WTC11 (cell line): ENCODE results near the gene GDPD3. TPM values are rescaled to one million over a fixed set of nuclear protein-coding genes. Genes with fewer than 3 reads are reported as not detected.
A peak's percentile ranks its signal among the peaks of the same experiment; 100 is the strongest.

Source experiments
- ATAC-seq: fragments of 200-7000 bp; cut with Tn5 transposase; 2 replicates; pipeline ENCODE4 v1.10.0; 2021; ENCODE audit warnings: mild to moderate bottlenecking, moderate library complexity
- CTCF ChIA-PET: fragments of 300-600 bp; sonication (Branson Sonifier 250); formaldehyde crosslinking; loops from one replicate; lab custom pipeline; 2021; ENCODE audit warnings: antibody characterized with exemption; lab: Charles Lee
- POLR2A ChIA-PET: fragments of 350-600 bp; sonication (Branson Sonifier 250); formaldehyde crosslinking; loops from one replicate; lab custom pipeline; 2021; ENCODE audit warnings: antibody characterized with exemption; lab: Charles Lee
- DNase-seq: peaks from one replicate; pipeline ENCODE4 v3.0.0; 2021; ENCODE audit warnings: low spot score
- H3K27ac Mint-ChIP-seq: 2 replicates; pipeline ENCODE4 v1.8.0; 2021; ENCODE audit warnings: mixed read lengths
- H3K27me3 Mint-ChIP-seq: 2 replicates; pipeline ENCODE4 v1.8.0; 2021; ENCODE audit warnings: low read depth, mild to moderate bottlenecking, moderate library complexity, mixed read lengths
- H3K36me3 Mint-ChIP-seq: 2 replicates; pipeline ENCODE4 v1.8.0; 2021; ENCODE audit warnings: mixed read lengths
- H3K4me1 Mint-ChIP-seq: 2 replicates; pipeline ENCODE4 v1.8.0; 2022; ENCODE audit warnings: mixed read lengths
- H3K4me3 Mint-ChIP-seq: 2 replicates; pipeline ENCODE4 v1.8.0; 2021; ENCODE audit warnings: mild to moderate bottlenecking, moderate library complexity, mixed read lengths
- H3K9me3 Mint-ChIP-seq: 2 replicates; pipeline ENCODE4 v1.8.0; 2021; ENCODE audit warnings: mixed read lengths
- ATF1 ChIP-seq: sonication (generic); formaldehyde crosslinking; IDR thresholded peaks from 2 replicates; pipeline ENCODE4 v1.8.1; 2023; ENCODE audit warnings: mild to moderate bottlenecking, moderate library complexity, missing genetic modification reagents
- ESRRA ChIP-seq: sonication (generic); formaldehyde crosslinking; IDR thresholded peaks from 2 replicates; pipeline ENCODE4 v1.8.1; 2022; ENCODE audit warnings: mild to moderate bottlenecking, missing genetic modification reagents, borderline replicate concordance
- FOXK1 ChIP-seq: sonication (generic); formaldehyde crosslinking; IDR thresholded peaks from 2 replicates; pipeline ENCODE4 v1.8.0; 2022; ENCODE audit warnings: mild to moderate bottlenecking, moderate library complexity, missing genetic modification reagents
- KAT7 ChIP-seq: sonication (generic); formaldehyde crosslinking; IDR thresholded peaks from 2 replicates; pipeline ENCODE4 v1.8.1; 2023; ENCODE audit warnings: missing genetic modification reagents, mild to moderate bottlenecking, borderline replicate concordance
- NR1H2 ChIP-seq: sonication (generic); formaldehyde crosslinking; IDR thresholded peaks from 2 replicates; pipeline ENCODE4 v1.9.0; 2021; ENCODE audit warnings: mild to moderate bottlenecking, moderate library complexity, missing genetic modification reagents
- NR3C1 ChIP-seq: sonication (generic); formaldehyde crosslinking; conservative IDR thresholded peaks from 2 replicates; pipeline ENCODE4 v1.8.1; 2023; ENCODE audit warnings: low read depth, mild to moderate bottlenecking, missing genetic modification reagents
- PRDM15 ChIP-seq: sonication (generic); formaldehyde crosslinking; IDR thresholded peaks from 2 replicates; pipeline ENCODE4 v1.8.0; 2022; ENCODE audit warnings: missing genetic modification reagents
- TP53 ChIP-seq: sonication (generic); formaldehyde crosslinking; IDR thresholded peaks from 2 replicates; pipeline ENCODE4 v1.8.1; 2023; ENCODE audit warnings: mild to moderate bottlenecking, missing genetic modification reagents
- ZNF317 ChIP-seq: sonication (generic); formaldehyde crosslinking; IDR thresholded peaks from 2 replicates; pipeline ENCODE4 v1.8.1; 2023; ENCODE audit warnings: low read depth, mild to moderate bottlenecking, moderate library complexity, missing genetic modification reagents, borderline replicate concordance
- ZNF425 ChIP-seq: fragments of 250-450 bp; sonication (Bioruptor Pico); conservative IDR thresholded peaks from 2 replicates; pipeline ENCODE4 v1.9.0; 2021; ENCODE audit warnings: mild to moderate bottlenecking
- total RNA-seq: library from RNA; stranded (reverse); gene quantifications from 3 replicates; pipeline ENCODE4 v1.2.3, GENCODE V29; 2021
- TF ChIP-seq, protein P1 (sequence below): sonication (generic); formaldehyde crosslinking; IDR thresholded peaks from 2 replicates; pipeline ENCODE4 v1.8.0; 2022; ENCODE audit warnings: mild to moderate bottlenecking, missing genetic modification reagents
- TF ChIP-seq, protein P2 (sequence below): sonication (generic); formaldehyde crosslinking; IDR thresholded peaks from 2 replicates; pipeline ENCODE4 v1.8.1; 2022; ENCODE audit warnings: mild to moderate bottlenecking, missing genetic modification reagents, moderate library complexity, borderline replicate concordance
- TF ChIP-seq, protein P3 (sequence below): sonication (generic); formaldehyde crosslinking; IDR thresholded peaks from 2 replicates; pipeline ENCODE4 v1.8.1; 2023; ENCODE audit warnings: mild to moderate bottlenecking, missing genetic modification reagents, borderline replicate concordance
- TF ChIP-seq, protein P4 (sequence below): sonication (generic); formaldehyde crosslinking; conservative IDR thresholded peaks from 2 replicates; pipeline ENCODE4 v1.8.1; 2023; ENCODE audit warnings: mild to moderate bottlenecking, low read depth, missing genetic modification reagents, moderate library complexity
- TF ChIP-seq, protein P5 (sequence below): sonication (generic); formaldehyde crosslinking; IDR thresholded peaks from 2 replicates; pipeline ENCODE4 v1.8.1; 2023; ENCODE audit warnings: mild to moderate bottlenecking, missing genetic modification reagents
- TF ChIP-seq, protein P6 (sequence below): sonication (generic); formaldehyde crosslinking; IDR thresholded peaks from 2 replicates; pipeline ENCODE4 v1.8.1; 2022; ENCODE audit warnings: low read depth, missing genetic modification reagents, borderline replicate concordance

Gene GDPD3
- total RNA-seq, 1 experiment from 2014 or later: 2.5 TPM

GRCh38 chr16:30068333-30068732 lies 45.0 kb downstream of the GDPD3 start:
- Mint-ChIP-seq H3K27ac (peak overlapping the region; percentile 65), H3K36me3 (peaks cover 56% of the 10 kb centered on the region), H3K9me3 (no peaks in the 10 kb centered on the region), H3K4me3 (peak overlapping the region; percentile 36), H3K27me3 (no peaks in the 10 kb centered on the region), H3K4me1 (peaks cover 24% of the 10 kb centered on the region)
- ChIA-PET POLR2A (no interaction called here), CTCF (interaction anchor here (1.2 to 2.9 kb wide), 2 partner anchors 24 to 25 kb away, joined by 3 to 7 read pairs; no protein-coding TSS in a partner anchor)
- TF ChIP-seq PRDM15 (CRISPR knock-in tag) (no peak), NR1H2 (CRISPR knock-in tag) (no peak), FOXK1 (CRISPR knock-in tag) (no peak), ZNF317 (no peak), ATF1 (CRISPR knock-in tag) (no peak), KAT7 (CRISPR knock-in tag) (no peak), ZNF425 (no peak), TP53 (no peak), NR3C1 (CRISPR knock-in tag) (no peak), ESRRA (no peak)
- TF ChIP-seq, protein P1, sequence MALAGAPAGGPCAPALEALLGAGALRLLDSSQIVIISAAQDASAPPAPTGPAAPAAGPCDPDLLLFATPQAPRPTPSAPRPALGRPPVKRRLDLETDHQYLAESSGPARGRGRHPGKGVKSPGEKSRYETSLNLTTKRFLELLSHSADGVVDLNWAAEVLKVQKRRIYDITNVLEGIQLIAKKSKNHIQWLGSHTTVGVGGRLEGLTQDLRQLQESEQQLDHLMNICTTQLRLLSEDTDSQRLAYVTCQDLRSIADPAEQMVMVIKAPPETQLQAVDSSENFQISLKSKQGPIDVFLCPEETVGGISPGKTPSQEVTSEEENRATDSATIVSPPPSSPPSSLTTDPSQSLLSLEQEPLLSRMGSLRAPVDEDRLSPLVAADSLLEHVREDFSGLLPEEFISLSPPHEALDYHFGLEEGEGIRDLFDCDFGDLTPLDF (CRISPR knock-in tag): no peak
- TF ChIP-seq, protein P2, sequence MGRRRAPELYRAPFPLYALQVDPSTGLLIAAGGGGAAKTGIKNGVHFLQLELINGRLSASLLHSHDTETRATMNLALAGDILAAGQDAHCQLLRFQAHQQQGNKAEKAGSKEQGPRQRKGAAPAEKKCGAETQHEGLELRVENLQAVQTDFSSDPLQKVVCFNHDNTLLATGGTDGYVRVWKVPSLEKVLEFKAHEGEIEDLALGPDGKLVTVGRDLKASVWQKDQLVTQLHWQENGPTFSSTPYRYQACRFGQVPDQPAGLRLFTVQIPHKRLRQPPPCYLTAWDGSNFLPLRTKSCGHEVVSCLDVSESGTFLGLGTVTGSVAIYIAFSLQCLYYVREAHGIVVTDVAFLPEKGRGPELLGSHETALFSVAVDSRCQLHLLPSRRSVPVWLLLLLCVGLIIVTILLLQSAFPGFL (CRISPR knock-in tag): no peak
- TF ChIP-seq, protein P3, sequence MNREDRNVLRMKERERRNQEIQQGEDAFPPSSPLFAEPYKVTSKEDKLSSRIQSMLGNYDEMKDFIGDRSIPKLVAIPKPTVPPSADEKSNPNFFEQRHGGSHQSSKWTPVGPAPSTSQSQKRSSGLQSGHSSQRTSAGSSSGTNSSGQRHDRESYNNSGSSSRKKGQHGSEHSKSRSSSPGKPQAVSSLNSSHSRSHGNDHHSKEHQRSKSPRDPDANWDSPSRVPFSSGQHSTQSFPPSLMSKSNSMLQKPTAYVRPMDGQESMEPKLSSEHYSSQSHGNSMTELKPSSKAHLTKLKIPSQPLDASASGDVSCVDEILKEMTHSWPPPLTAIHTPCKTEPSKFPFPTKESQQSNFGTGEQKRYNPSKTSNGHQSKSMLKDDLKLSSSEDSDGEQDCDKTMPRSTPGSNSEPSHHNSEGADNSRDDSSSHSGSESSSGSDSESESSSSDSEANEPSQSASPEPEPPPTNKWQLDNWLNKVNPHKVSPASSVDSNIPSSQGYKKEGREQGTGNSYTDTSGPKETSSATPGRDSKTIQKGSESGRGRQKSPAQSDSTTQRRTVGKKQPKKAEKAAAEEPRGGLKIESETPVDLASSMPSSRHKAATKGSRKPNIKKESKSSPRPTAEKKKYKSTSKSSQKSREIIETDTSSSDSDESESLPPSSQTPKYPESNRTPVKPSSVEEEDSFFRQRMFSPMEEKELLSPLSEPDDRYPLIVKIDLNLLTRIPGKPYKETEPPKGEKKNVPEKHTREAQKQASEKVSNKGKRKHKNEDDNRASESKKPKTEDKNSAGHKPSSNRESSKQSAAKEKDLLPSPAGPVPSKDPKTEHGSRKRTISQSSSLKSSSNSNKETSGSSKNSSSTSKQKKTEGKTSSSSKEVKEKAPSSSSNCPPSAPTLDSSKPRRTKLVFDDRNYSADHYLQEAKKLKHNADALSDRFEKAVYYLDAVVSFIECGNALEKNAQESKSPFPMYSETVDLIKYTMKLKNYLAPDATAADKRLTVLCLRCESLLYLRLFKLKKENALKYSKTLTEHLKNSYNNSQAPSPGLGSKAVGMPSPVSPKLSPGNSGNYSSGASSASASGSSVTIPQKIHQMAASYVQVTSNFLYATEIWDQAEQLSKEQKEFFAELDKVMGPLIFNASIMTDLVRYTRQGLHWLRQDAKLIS (CRISPR knock-in tag): no peak
- TF ChIP-seq, protein P4, sequence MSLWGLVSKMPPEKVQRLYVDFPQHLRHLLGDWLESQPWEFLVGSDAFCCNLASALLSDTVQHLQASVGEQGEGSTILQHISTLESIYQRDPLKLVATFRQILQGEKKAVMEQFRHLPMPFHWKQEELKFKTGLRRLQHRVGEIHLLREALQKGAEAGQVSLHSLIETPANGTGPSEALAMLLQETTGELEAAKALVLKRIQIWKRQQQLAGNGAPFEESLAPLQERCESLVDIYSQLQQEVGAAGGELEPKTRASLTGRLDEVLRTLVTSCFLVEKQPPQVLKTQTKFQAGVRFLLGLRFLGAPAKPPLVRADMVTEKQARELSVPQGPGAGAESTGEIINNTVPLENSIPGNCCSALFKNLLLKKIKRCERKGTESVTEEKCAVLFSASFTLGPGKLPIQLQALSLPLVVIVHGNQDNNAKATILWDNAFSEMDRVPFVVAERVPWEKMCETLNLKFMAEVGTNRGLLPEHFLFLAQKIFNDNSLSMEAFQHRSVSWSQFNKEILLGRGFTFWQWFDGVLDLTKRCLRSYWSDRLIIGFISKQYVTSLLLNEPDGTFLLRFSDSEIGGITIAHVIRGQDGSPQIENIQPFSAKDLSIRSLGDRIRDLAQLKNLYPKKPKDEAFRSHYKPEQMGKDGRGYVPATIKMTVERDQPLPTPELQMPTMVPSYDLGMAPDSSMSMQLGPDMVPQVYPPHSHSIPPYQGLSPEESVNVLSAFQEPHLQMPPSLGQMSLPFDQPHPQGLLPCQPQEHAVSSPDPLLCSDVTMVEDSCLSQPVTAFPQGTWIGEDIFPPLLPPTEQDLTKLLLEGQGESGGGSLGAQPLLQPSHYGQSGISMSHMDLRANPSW (CRISPR knock-in tag): no peak
- TF ChIP-seq, protein P5, sequence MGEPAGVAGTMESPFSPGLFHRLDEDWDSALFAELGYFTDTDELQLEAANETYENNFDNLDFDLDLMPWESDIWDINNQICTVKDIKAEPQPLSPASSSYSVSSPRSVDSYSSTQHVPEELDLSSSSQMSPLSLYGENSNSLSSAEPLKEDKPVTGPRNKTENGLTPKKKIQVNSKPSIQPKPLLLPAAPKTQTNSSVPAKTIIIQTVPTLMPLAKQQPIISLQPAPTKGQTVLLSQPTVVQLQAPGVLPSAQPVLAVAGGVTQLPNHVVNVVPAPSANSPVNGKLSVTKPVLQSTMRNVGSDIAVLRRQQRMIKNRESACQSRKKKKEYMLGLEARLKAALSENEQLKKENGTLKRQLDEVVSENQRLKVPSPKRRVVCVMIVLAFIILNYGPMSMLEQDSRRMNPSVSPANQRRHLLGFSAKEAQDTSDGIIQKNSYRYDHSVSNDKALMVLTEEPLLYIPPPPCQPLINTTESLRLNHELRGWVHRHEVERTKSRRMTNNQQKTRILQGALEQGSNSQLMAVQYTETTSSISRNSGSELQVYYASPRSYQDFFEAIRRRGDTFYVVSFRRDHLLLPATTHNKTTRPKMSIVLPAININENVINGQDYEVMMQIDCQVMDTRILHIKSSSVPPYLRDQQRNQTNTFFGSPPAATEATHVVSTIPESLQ: no peak
- TF ChIP-seq, protein P6, sequence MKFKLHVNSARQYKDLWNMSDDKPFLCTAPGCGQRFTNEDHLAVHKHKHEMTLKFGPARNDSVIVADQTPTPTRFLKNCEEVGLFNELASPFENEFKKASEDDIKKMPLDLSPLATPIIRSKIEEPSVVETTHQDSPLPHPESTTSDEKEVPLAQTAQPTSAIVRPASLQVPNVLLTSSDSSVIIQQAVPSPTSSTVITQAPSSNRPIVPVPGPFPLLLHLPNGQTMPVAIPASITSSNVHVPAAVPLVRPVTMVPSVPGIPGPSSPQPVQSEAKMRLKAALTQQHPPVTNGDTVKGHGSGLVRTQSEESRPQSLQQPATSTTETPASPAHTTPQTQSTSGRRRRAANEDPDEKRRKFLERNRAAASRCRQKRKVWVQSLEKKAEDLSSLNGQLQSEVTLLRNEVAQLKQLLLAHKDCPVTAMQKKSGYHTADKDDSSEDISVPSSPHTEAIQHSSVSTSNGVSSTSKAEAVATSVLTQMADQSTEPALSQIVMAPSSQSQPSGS (CRISPR knock-in tag): no peak
- DNase-seq (no peak), ATAC-seq (no peak)
